IMR-90 (cell line): ENCODE results near the gene CLCN5. TPM values are rescaled to one million over a fixed set of nuclear protein-coding genes. Genes with fewer than 3 reads are reported as not detected.

Experiments used
- ATAC-seq: fragments of 200-7000 bp; cut with Tn5 transposase; 2 replicates; pipeline ENCODE4 v1.9.1; 2020; ENCODE audit warnings: low read depth, mild to moderate bottlenecking, moderate library complexity
- BruUV-seq: library from RNA; stranded (reverse); fragments of 400-500 nt; replicated peaks from 2 replicates; lab custom pipeline; 2021; lab: Mats Ljungman, UMichigan
- CTCF ChIA-PET: fragments of 300-600 bp; formaldehyde crosslinking; extraction: SDS; loops from one replicate; lab custom pipeline; 2021; ENCODE audit warnings: antibody characterized with exemption; lab: Yijun Ruan, JAX
- POLR2A ChIA-PET: fragments of 300-600 bp; sonication (Branson Sonifier 250); formaldehyde crosslinking; loops from one replicate; lab custom pipeline; 2022; ENCODE audit warnings: antibody characterized with exemption; ENCODE audit not compliant: unreplicated experiment; lab: Charles Lee
- DNase-seq: peaks from one replicate; pipeline ENCODE4 v3.0.0; 2013
- H2AFZ ChIP-seq: replicated peaks from 2 replicates; pipeline ENCODE3; 2013; ENCODE audit warnings: low read length, mild to moderate bottlenecking; ENCODE audit not compliant: poor library complexity
- H2AK5ac ChIP-seq: 2 replicates; pipeline ENCODE4 v1.6.1; 2013; ENCODE audit warnings: low read depth, low read length, inconsistent platforms
- H2AK9ac ChIP-seq: replicated peaks from 2 replicates; pipeline ENCODE3; 2013; ENCODE audit warnings: mild to moderate bottlenecking, low read depth, low read length, moderate library complexity; ENCODE audit not compliant: poor library complexity
- H2BK120ac ChIP-seq: 2 replicates; pipeline ENCODE4 v1.6.1; 2013; ENCODE audit warnings: low read depth, low read length, inconsistent platforms
- H2BK15ac ChIP-seq: 3 replicates; pipeline ENCODE4 v1.6.1; 2013; ENCODE audit warnings: low read depth, low read length, inconsistent platforms
- H2BK20ac ChIP-seq: 2 replicates; pipeline ENCODE4 v1.6.1; 2013; ENCODE audit warnings: low read depth, mild to moderate bottlenecking, inconsistent platforms, low read length, moderate library complexity
- H2BK5ac ChIP-seq: 2 replicates; pipeline ENCODE4 v1.6.1; 2013; ENCODE audit warnings: mild to moderate bottlenecking, low read depth, low read length, inconsistent platforms; ENCODE audit not compliant: poor library complexity, severe bottlenecking
- H3K14ac ChIP-seq: replicated peaks from 2 replicates; pipeline ENCODE4 v1.6.1; 2013; ENCODE audit warnings: low read depth, low read length, inconsistent platforms
- H3K18ac ChIP-seq: 2 replicates; pipeline ENCODE4 v1.6.1; 2013; ENCODE audit warnings: low read depth, low read length, control low read depth
- H3K23ac ChIP-seq: 2 replicates; pipeline ENCODE4 v1.6.1; 2013; ENCODE audit warnings: low read depth, low read length, inconsistent platforms
- H3K27ac ChIP-seq: 2 replicates; pipeline ENCODE4 v1.5.1; 2013; ENCODE audit warnings: mild to moderate bottlenecking, control low read depth, low read length; ENCODE audit not compliant: insufficient read depth
- H3K27me3 ChIP-seq: 2 replicates; pipeline ENCODE4 v1.6.1; 2013; ENCODE audit warnings: low read length; ENCODE audit not compliant: control insufficient read depth, insufficient read depth
- H3K36me3 ChIP-seq: 2 replicates; pipeline ENCODE4 v1.6.1; 2013; ENCODE audit warnings: low read length, mixed read lengths; ENCODE audit not compliant: control insufficient read depth, insufficient read depth
- H3K4ac ChIP-seq: 2 replicates; pipeline ENCODE4 v1.6.1; 2013; ENCODE audit warnings: low read depth, low read length, inconsistent platforms
- H3K4me1 ChIP-seq: 2 replicates; pipeline ENCODE4 v1.6.1; 2013; ENCODE audit warnings: low read length, mixed read lengths; ENCODE audit not compliant: control insufficient read depth, insufficient read depth
- H3K4me2 ChIP-seq: 2 replicates; pipeline ENCODE4 v1.6.1; 2013; ENCODE audit warnings: low read depth, mild to moderate bottlenecking, control low read depth, low read length, moderate library complexity
- H3K4me3 ChIP-seq: 2 replicates; pipeline ENCODE4 v1.5.1; 2013; ENCODE audit warnings: low read depth, mild to moderate bottlenecking, control low read depth, low read length, moderate library complexity; ENCODE audit not compliant: insufficient read depth
- H3K56ac ChIP-seq: 2 replicates; pipeline ENCODE4 v1.6.1; 2013; ENCODE audit warnings: low read length, inconsistent platforms; ENCODE audit not compliant: insufficient read depth; ENCODE audit errors: extremely low read depth
- H3K79me1 ChIP-seq, 2 experiments: 2 replicates each; pipeline ENCODE4 v1.6.1; 2013; ENCODE audit warnings: low read length in 2 of 2, inconsistent platforms in 1 of 2, low read depth in 1 of 2
- H3K9ac ChIP-seq: 2 replicates; pipeline ENCODE4 v1.6.1; 2013; ENCODE audit warnings: low read depth, low read length, control low read depth
- H3K9me1 ChIP-seq: 2 replicates; pipeline ENCODE4 v1.6.1; 2013; ENCODE audit warnings: low read length, inconsistent platforms; ENCODE audit not compliant: insufficient read depth
- H3K9me3 ChIP-seq: 2 replicates; pipeline ENCODE4 v1.6.1; 2013; ENCODE audit warnings: low read length; ENCODE audit not compliant: control insufficient read depth, insufficient read depth
- H4K20me1 ChIP-seq: 2 replicates; pipeline ENCODE4 v1.6.1; 2013; ENCODE audit warnings: low read length, inconsistent platforms; ENCODE audit not compliant: insufficient read depth
- H4K5ac ChIP-seq: 2 replicates; pipeline ENCODE4 v1.6.1; 2013; ENCODE audit warnings: mild to moderate bottlenecking, low read depth, low read length, control low read depth
- H4K8ac ChIP-seq, 2 experiments: 2 replicates each; pipeline ENCODE4 v1.6.1; 2013; ENCODE audit warnings: low read depth in 2 of 2, low read length in 2 of 2, control low read depth in 1 of 2, inconsistent platforms in 1 of 2
- H4K91ac ChIP-seq: 2 replicates; pipeline ENCODE4 v1.6.1; 2013; ENCODE audit warnings: low read depth, low read length, inconsistent platforms; ENCODE audit not compliant: insufficient read depth
- CEBPB ChIP-seq: IDR thresholded peaks from 2 replicates; pipeline ENCODE4 v1.6.1; 2012; ENCODE audit warnings: low read depth, low read length, improper control_type of control experiment
- CHD1 ChIP-seq: IDR thresholded peaks from 2 replicates; pipeline ENCODE4 v1.6.1; 2012; ENCODE audit warnings: low read depth, low read length, improper control_type of control experiment
- CTCF ChIP-seq: conservative IDR thresholded peaks from 2 replicates; pipeline ENCODE4 v1.5.1; 2012; ENCODE audit warnings: mild to moderate bottlenecking, low read depth, low read length, improper control_type of control experiment
- ELK1 ChIP-seq: fragments of 150-350 bp; IDR thresholded peaks from 2 replicates; pipeline ENCODE4 v1.6.1; 2016; ENCODE audit warnings: low read depth, mild to moderate bottlenecking, low read length, moderate library complexity, borderline replicate concordance
- NFE2L2 ChIP-seq: fragments of 150-350 bp; IDR thresholded peaks from 2 replicates; pipeline ENCODE4 v1.6.1; 2016; ENCODE audit warnings: low read depth, mild to moderate bottlenecking, low read length
- RAD21 ChIP-seq: IDR thresholded peaks from 2 replicates; pipeline ENCODE4 v1.6.1; 2012; ENCODE audit warnings: low read length, improper control_type of control experiment
- RCOR1 ChIP-seq: IDR thresholded peaks from 2 replicates; pipeline ENCODE4 v1.6.1; 2012; ENCODE audit warnings: mild to moderate bottlenecking, low read length, improper control_type of control experiment; ENCODE audit not compliant: insufficient replicate concordance
- RFX5 ChIP-seq: IDR thresholded peaks from 2 replicates; pipeline ENCODE4 v1.8.0; 2012; ENCODE audit warnings: low read depth, mild to moderate bottlenecking, low read length, moderate library complexity
- SMC3 ChIP-seq: fragments of 150-350 bp; IDR thresholded peaks from 2 replicates; pipeline ENCODE4 v1.6.1; 2016; ENCODE audit warnings: low read depth, mild to moderate bottlenecking, antibody characterized with exemption, low read length, moderate library complexity
- WGBS, 2 experiments: methylation state at CpG; one replicate each; pipeline versions ENCODE4 v1.1.5 to v1.1.7; 2013; ENCODE audit warnings: missing lambda C conversion rate in 2 of 2; ENCODE audit not compliant: insufficient read length in 1 of 2; ENCODE audit errors: extremely low coverage in 2 of 2; 5-methylcytosine and 5-hydroxymethylcytosine counted together
- dilution Hi-C: fragments of 300-500 bp; cut with HindIII; formaldehyde crosslinking; loops from one replicate; pipeline ENCODE4 v1.14.3; 2018; ENCODE audit warnings: low sequenced_read_pairs; ENCODE audit not compliant: unreplicated experiment
- in situ Hi-C: fragments of 300-500 bp; cut with MboI; formaldehyde crosslinking; loops from 3 replicates; pipeline ENCODE4 v1.14.3; 2019; ENCODE audit warnings: low sequenced_read_pairs, inconsistent platforms, mixed read lengths
- intact Hi-C: fragments of 100-400 bp; cut with micrococcal nuclease; formaldehyde crosslinking; loops from 2 replicates; pipeline ENCODE4 v1.10.0; 2022
- polyA plus RNA-seq, 3 experiments: library from polyadenylated mRNA; depleted of rRNA; stranded (reverse); fragments of >200 nt; gene quantifications; 2 replicates each; pipeline ENCODE4 v1.2.3, GENCODE V29; 2012; ENCODE audit warnings: low replicate concordance in 1 of 3
- total RNA-seq: library from RNA; depleted of rRNA; stranded (reverse); fragments of >200 nt; gene quantifications from 2 replicates; pipeline ENCODE4 v1.2.3, GENCODE V29; 2012

Gene CLCN5
- total and polyA plus RNA-seq, 2 of the 4 experiments (the other 2 are of a cell fraction) = 1.4 to 5.9 TPM

DNA sequence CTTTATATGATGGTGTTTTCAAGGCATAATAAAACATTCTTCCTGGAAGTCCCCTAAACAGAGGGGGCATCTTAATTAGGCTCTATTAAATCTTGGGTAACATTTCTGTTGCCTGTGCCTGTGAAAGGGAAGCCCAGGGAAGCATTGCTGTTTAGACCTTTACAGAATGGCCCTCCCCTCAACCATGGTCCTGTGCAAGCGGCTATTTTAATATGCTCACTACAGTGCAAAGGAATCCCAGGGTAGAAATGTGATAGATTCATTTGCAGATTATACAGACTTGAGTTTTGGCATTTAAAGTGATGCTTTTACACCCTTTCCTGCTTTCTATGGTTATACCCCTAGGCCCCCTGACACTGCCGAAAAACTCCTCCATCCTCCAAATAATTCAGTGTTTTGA is 65.3 kb downstream of the CLCN5 start:
- Histone ChIP-seq H2BK15ac (no peak overlapping the region), H2AK9ac (no peak overlapping the region), H3K18ac (no peak overlapping the region), H2BK5ac (no peak overlapping the region), H3K23ac (no peak overlapping the region), H4K91ac (no peak overlapping the region), H3K4me1 (no peaks in the 10 kb centered on the region), H3K14ac (no peak overlapping the region), H3K4me2 (no peak overlapping the region), H2BK20ac (no peak overlapping the region), H3K9me3 (no peaks in the 10 kb centered on the region), H3K36me3 (no peaks in the 10 kb centered on the region), H2BK120ac (no peak overlapping the region), H3K4ac (no peak overlapping the region), H3K9me1 (no peaks in the 10 kb centered on the region), H3K56ac (no peak overlapping the region), H3K4me3 (no peak overlapping the region), H3K27ac (no peak overlapping the region), H4K8ac (no peak overlapping the region), H2AK5ac (no peak overlapping the region), H4K5ac (no peak overlapping the region), H4K20me1 (no peaks in the 10 kb centered on the region), H3K27me3 (no peaks in the 10 kb centered on the region; the same call in 1 of the 2 replicates), H3K79me1 (no peaks in the 10 kb centered on the region), H2AFZ (no peak overlapping the region), H3K9ac (no peak overlapping the region)
- TF ChIP-seq RFX5 (no peak), CHD1 (no peak), SMC3 (no peak), ELK1 (no peak), CEBPB (no peak), RAD21 (no peak), NFE2L2 (no peak), RCOR1 (no peak), CTCF (no peak)
- ATAC-seq = no peak
- no peak for DNase-seq
- CTCF ChIA-PET = no interaction called here
- no TSS peak for BruUV-seq
- intact Hi-C loops (no loop called here), in situ Hi-C loops (no loop called here), dilution Hi-C loops (no loop called here)
- POLR2A ChIA-PET = no interaction called here
- no CpG with 5 or more reads among the region's 2 CpGs for WGBS, 2 experiments
